22Rv1 (cell line): ENCODE data around the gene SIL1.

Experiments
- H3K27ac ChIP-seq: fragments of 450-650 bp; 2 replicates; pipeline ENCODE4 v1.5.1; 2017
- CTCF ChIP-seq: fragments of 450-650 bp; IDR thresholded peaks from 2 replicates; pipeline ENCODE4 v1.5.1; 2017; ENCODE audit warnings: mild to moderate bottlenecking
- ZFX ChIP-seq: fragments of 450-650 bp; IDR thresholded peaks from 2 replicates; pipeline ENCODE4 v1.6.1; 2017; ENCODE audit warnings: antibody characterized with exemption, borderline replicate concordance

Gene SIL1

DNA sequence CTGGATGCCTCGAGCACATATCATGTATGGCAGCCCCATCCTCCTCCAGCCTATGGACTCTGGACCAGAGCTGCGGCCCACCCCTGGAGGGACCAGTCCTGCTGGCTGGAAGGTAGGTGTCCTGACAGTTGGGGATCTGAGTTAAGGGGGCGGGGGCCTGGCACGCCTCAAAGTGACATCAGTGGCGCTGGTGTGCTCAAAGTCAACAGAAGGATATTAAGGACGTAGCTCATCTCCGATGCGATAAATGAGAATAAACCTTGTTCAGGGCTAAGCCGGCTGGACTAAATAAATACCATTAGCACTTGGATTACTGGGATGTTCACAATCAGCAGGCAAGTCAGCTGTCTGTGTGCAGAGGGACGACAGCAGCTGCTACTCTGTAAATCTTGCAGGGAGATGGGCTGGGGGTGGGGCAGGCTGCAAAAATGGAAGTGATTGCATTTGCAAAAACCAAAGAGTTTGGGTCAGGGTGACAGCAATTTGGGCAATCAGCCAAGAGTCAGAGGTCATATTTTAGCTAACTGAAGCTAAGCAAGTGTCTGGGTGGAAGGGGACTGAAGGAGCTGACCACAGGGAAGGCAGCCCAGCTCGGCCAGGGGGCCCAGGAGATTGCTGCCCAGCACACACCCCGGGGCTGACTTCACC lies 243.0 kb downstream of the SIL1 start:
- TF ChIP-seq CTCF, result no peak
- no peak for TF ChIP-seq ZFX
- H3K27ac ChIP-seq, result no peak overlapping the region

DNA sequence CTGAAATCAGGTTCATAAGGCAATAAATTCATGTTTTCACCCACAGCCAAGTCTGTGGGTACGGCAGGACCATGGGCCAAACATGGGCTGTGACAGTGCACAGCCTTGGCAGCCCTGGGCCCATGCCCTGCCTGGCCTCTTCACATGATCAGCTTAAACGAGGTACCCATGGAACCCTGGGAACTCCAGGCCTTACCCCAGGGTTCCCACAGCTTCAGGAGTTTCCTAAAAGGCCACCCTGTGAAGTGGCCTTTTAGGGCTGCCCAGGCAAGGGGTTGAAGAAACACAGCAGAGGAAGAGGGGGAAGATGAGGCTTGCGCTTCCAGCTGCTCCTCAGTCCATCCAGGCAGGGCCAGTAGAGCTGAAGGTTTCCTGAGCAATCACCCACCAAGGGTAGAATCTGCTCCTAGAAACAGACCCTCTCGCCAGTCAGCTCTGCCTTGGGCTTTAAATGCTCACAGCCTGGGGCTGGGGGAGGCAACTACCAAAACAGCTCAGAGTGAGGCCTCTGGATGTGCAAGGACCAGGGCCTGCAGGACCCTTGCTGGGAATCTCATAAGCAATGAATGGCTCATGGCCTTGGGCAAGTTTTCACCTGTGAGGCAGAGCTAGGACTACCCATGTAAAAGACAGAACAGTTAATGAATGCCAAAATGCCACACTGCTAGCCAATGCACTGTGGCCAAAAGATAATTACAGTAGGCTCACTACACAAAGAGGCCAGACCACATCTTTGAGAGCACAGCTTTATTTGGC lies 243.7 kb downstream of the SIL1 start:
- no peak overlapping the region for H3K27ac ChIP-seq
- no peak for TF ChIP-seq ZFX

GRCh38 chr5:138953387-138954256 lies 244.5 kb downstream of the SIL1 start:
- TF ChIP-seq CTCF, result no peak
- TF ChIP-seq ZFX, result no peak
- no peak overlapping the region for H3K27ac ChIP-seq

GRCh38 chr5:138952962-138953361 lies 245.2 kb downstream of the SIL1 start:
- no peak overlapping the region for H3K27ac ChIP-seq
- TF ChIP-seq ZFX (no peak), CTCF (no peak)

GRCh38 chr5:138951986-138952735 lies 246.0 kb downstream of the SIL1 start:
- no peak overlapping the region for H3K27ac ChIP-seq
- TF ChIP-seq ZFX (no peak), CTCF (no peak)

GRCh38 chr5:138951091-138951985 lies 246.8 kb downstream of the SIL1 start:
- no peak for TF ChIP-seq CTCF
- no peak for TF ChIP-seq ZFX
- H3K27ac ChIP-seq, result no peak overlapping the region
